HUES48 (cell line): ENCODE data around the gene TIAM1.
A peak's percentile ranks its signal among the peaks of the same experiment; 100 is the strongest.

Experiments used
- H3K27ac ChIP-seq: one replicate; pipeline ENCODE4 v1.7.0; 2013; ENCODE audit warnings: low read depth, low read length, inconsistent platforms
- H3K27me3 ChIP-seq: 2 replicates; pipeline ENCODE4 v1.6.1; 2013; ENCODE audit warnings: mild to moderate bottlenecking, low read length; ENCODE audit not compliant: control insufficient read depth, insufficient read depth
- H3K36me3 ChIP-seq: 2 replicates; pipeline ENCODE4 v1.6.1; 2013; ENCODE audit warnings: low read length; ENCODE audit not compliant: control insufficient read depth, insufficient read depth
- H3K4me1 ChIP-seq: 2 replicates; pipeline ENCODE4 v1.6.1; 2013; ENCODE audit warnings: mild to moderate bottlenecking, low read length; ENCODE audit not compliant: control insufficient read depth, insufficient read depth
- H3K4me3 ChIP-seq: 2 replicates; pipeline ENCODE4 v1.5.1; 2013; ENCODE audit warnings: mild to moderate bottlenecking, low read depth, low read length
- H3K9ac ChIP-seq: 2 replicates; pipeline ENCODE4 v1.6.1; 2013; ENCODE audit warnings: mild to moderate bottlenecking, low read depth, low read length, moderate library complexity
- H3K9me3 ChIP-seq: 2 replicates; pipeline ENCODE4 v1.6.1; 2013; ENCODE audit warnings: low read length; ENCODE audit not compliant: control insufficient read depth, insufficient read depth

The TIAM1 gene

DNA sequence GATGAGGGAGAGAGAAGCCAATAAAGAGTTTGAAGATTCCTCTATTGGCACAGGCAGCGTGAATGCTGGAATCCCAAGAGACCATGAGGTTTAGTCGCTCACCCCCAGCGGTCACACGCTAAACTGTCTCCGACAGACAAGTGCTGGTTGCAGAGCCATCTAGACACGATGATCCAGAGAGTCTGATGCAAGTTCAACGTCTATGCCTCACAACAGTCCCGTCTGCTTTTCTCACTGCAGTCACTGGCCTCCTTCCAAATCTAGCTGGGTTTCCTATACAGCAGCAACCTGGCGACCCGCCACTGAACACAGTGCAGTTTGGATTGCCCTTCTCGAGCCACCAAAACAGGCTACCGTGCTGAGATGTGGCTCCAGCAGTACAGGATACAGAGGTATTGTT is 207.2 kb downstream of the TIAM1 start:
- Histone ChIP-seq H3K27ac (no peak overlapping the region), H3K4me3 (no peak overlapping the region), H3K36me3 (peaks cover 23% of the 10 kb centered on the region), H3K27me3 (no peaks in the 10 kb centered on the region), H3K9ac (no peak overlapping the region), H3K9me3 (no peaks in the 10 kb centered on the region), H3K4me1 (no peaks in the 10 kb centered on the region)

DNA sequence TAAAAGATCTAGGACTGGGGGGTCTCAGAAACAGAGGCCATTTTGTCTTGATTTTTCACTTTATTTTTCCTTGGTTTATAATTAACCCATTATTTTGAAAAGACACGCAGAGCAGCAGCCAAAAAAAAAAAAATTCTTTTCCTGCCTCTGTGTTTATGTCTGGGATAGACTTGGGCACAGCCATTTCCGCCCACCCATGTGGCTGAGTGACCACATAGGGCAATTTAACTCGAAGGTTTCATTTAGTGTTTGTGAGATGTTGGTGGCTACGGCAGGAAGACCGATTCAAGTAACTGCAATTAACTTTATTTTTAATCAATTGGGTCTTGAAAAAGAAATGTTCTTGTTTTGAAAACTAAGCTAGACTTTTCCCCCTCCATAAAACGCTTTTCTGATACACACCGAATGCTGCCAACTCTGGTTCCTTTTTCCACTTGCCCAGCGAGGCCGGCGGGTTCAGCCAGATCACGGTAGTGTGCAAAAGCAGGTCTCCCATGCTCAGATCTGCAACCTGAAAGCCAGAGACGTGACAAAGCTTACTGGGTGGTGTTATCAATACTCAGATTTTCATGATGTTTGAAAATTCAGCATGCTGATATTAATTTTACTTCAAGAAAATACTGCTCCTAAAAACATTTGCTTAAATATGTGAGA is 208.4 kb downstream of the TIAM1 start:
- Histone ChIP-seq H3K4me1 (no peaks in the 10 kb centered on the region), H3K9me3 (no peaks in the 10 kb centered on the region), H3K27me3 (no peaks in the 10 kb centered on the region), H3K27ac (no peak overlapping the region), H3K4me3 (no peak overlapping the region), H3K36me3 (peaks cover 17% of the 10 kb centered on the region), H3K9ac (no peak overlapping the region)

DNA sequence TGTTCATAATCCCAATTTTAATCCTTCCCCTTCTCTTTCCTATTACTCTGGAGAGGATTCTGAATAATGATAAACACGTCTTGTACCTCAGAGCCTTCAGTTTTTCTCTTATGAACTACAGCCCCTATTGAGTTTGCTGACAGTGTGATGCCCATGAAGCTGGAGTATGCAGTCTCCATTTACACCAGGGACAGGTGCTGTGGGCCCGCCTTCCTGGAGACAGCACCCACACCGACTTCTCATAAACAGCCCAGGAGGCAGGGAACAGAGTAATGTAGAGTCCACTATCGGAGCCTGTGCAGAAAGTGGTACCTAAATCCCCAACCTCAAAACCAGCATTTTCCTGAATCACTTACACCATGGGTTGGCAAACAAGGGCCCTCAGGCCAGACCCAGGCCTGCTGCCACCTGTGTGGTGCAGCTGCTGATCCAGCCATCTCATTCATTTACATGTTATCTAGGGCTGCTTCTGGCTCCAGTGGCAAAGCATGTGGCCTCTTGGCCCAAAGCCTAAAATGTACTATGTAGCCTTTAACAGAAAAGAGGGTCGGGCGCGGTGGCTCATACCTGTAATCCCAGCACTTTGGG is 210.7 kb downstream of the TIAM1 start:
- no peak overlapping the region for H3K9ac ChIP-seq
- H3K4me1 ChIP-seq: peaks cover 9% of the 10 kb centered on the region
- H3K36me3 ChIP-seq: peaks cover 19% of the 10 kb centered on the region
- H3K27me3 ChIP-seq: no peaks in the 10 kb centered on the region
- no peaks in the 10 kb centered on the region for H3K9me3 ChIP-seq
- H3K27ac ChIP-seq: no peak overlapping the region
- no peak overlapping the region for H3K4me3 ChIP-seq

DNA sequence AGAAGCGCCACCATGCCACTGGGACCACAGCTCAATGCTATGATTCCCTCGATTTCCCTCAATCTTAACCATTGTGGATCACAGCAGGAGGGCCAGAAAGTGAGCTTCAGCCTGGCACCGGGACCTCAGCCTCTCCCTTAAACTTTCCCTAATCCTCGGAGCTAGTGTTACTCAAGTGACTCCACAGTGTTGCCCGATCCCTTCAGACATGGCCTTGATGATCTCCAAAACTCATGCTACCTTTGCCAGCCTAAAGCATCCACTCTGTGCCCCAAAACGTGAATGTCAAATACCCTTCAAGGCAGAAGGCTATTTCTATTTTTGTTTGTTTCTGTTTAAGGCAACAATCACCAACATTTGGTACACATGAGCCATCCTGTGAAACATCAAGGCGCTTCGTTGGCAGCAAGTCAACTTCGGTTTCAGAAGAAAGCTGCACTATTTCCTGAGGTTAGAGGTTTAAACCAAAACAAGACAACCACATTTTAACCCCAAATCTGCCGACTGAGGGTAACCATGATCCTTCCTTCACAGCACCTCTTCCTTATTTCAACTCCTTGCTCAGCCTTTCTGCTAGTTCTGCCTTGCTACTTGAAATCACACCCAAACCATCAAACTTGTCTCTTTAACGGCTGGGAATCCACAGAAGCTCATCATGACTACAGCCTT is 211.4 kb downstream of the TIAM1 start:
- Histone ChIP-seq H3K9me3 (no peaks in the 10 kb centered on the region), H3K9ac (no peak overlapping the region), H3K4me1 (peaks cover 15% of the 10 kb centered on the region), H3K36me3 (peaks cover 19% of the 10 kb centered on the region), H3K27me3 (no peaks in the 10 kb centered on the region), H3K27ac (no peak overlapping the region), H3K4me3 (no peak overlapping the region)

DNA sequence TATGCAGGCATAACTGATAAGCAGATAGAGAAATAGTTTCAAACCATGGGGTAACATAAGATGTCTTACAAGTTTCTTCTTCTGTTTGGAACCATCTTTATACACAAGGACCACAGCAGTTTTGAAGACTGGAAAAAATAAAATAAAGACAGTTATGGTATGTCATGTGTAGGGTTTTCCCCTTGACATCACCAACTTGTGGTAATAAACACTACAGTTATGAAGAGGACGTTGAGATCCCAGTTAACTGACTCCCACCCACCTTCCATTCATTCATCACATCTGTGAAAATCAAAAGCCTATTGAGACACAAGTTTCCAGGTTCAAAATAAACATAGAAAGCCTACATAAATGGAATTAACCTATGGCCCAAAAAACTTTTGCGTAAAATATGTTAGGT is 213.2 kb downstream of the TIAM1 start:
- Histone ChIP-seq H3K36me3 (peaks cover 24% of the 10 kb centered on the region), H3K4me1 (peaks cover 17% of the 10 kb centered on the region), H3K9ac (no peak overlapping the region)

DNA sequence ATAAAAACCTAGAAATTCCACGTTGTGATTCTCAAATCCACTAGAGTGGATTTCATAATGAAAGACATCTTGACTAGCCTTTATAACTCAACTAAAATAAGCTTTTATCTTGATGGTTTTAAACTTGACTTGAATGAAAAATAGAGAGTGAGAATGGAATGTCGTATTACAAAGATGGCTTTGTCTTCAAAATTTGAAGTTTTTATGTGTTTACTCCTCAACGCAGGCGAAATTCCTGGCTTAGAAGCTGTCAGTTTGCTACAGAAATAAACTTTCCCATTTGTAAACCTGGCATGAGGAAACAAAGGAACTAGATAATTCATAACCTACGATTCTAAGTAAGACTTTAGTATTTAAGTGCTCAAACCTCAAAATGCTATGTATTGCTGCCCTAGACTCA is 215.8 kb downstream of the TIAM1 start:
- Histone ChIP-seq H3K9me3 (no peaks in the 10 kb centered on the region), H3K4me1 (peaks cover 25% of the 10 kb centered on the region), H3K36me3 (peaks cover 18% of the 10 kb centered on the region; the same call in 1 of the 2 replicates), H3K4me3 (no peak overlapping the region; the same call in 1 of the 2 replicates), H3K9ac (no peak overlapping the region), H3K27ac (peak overlapping the region; percentile 44), H3K27me3 (no peaks in the 10 kb centered on the region)

More for the DNA sequence above, 213.2 kb downstream of the TIAM1 start:
- Histone ChIP-seq H3K27ac (no peak overlapping the region), H3K27me3 (no peaks in the 10 kb centered on the region), H3K9me3 (no peaks in the 10 kb centered on the region), H3K4me3 (no peak overlapping the region)

DNA sequence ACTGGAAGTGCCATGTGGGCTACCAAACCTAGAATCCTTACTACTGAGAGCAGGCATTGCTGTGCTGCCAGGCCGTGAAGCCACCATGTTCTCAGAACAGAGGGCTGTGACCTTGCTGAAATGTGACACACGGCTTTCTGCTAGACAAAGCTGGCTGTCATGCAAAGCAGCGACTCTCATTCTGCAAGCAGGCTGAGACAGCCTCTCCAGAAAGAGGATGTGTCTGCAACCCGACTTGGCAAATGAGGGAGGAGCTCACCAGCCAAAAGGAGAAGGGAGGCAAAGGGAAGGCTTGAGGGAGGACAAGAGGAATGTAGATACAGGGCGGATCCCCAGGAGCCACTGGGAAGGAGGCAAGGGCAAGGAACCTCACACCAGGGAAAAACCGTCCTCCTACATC is 220.1 kb downstream of the TIAM1 start:
- H3K4me1 ChIP-seq: peaks cover 30% of the 10 kb centered on the region
- H3K36me3 ChIP-seq: peaks cover 10% of the 10 kb centered on the region; the same call in 1 of the 2 replicates
- H3K27ac ChIP-seq: no peak overlapping the region
- no peak overlapping the region for H3K4me3 ChIP-seq
- no peaks in the 10 kb centered on the region for H3K27me3 ChIP-seq
- H3K9ac ChIP-seq: no peak overlapping the region
- H3K9me3 ChIP-seq: no peaks in the 10 kb centered on the region

- peaks cover 2% of the 10 kb centered on the region; the same call in 1 of the 2 replicates for H3K36me3 ChIP-seq
- H3K4me1 ChIP-seq: peaks cover 20% of the 10 kb centered on the region
- H3K27ac ChIP-seq: no peak overlapping the region
- H3K27me3 ChIP-seq: no peaks in the 10 kb centered on the region
- no peak overlapping the region for H3K4me3 ChIP-seq
- H3K9me3 ChIP-seq: no peaks in the 10 kb centered on the region
- no peak overlapping the region for H3K9ac ChIP-seq
Measured at GRCh38 chr21:31119199-31119598, 224.9 kb downstream of the TIAM1 start.

DNA sequence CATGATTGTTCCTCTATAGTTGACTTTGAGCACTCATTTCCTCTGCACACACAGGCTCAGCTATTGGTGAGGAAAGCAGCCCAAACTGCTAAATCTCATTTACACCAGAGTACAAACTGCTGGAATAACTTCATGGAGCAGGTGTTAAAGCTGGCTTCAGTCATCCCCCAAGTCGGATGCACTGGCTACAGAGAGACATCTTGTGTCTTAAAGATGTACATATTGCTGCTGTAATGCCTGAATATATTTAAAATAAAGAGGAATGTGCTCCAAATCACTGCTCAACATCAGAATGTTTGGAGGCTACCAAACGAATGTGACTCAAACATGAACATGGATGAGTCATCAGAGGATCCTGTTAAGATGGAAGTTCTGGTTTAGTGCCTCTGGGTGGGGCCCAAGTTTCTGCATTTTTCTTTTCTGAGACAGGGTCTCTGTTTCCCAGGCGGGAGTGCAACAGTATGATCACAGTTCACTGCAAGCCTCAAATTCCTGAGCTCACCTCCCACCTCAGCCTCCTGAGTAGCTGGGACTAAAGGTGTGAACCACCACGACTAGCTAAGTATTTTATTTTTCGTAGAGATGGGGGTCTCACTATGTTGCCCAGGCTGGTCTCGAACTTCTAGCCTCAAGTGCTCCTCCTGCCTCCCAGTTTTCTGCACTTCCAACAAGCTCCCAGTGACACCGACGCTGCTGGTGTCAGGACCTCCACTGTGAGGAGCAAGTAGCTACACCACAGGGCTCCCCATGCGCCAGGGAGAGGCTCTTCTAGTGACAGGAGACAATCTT is 226.7 kb downstream of the TIAM1 start:
- H3K4me3 ChIP-seq: no peak overlapping the region
- H3K9ac ChIP-seq: no peak overlapping the region
- peak overlapping the region; percentile 22 for H3K27ac ChIP-seq
- no peaks in the 10 kb centered on the region for H3K27me3 ChIP-seq
- peaks cover 5% of the 10 kb centered on the region; the same call in 1 of the 2 replicates for H3K4me1 ChIP-seq
- peaks cover 2% of the 10 kb centered on the region; the same call in 1 of the 2 replicates for H3K36me3 ChIP-seq
- H3K9me3 ChIP-seq: no peaks in the 10 kb centered on the region

- Histone ChIP-seq H3K36me3 (0 out of 2 replicates have a peak, but pooled peaks cover under 1% of the 10 kb centered on the region), H3K9me3 (no peaks in the 10 kb centered on the region), H3K9ac (no peak overlapping the region), H3K4me1 (peaks cover 5% of the 10 kb centered on the region; the same call in 1 of the 2 replicates), H3K4me3 (no peak overlapping the region), H3K27me3 (no peaks in the 10 kb centered on the region), H3K27ac (no peak overlapping the region)
Measured at GRCh38 chr21:31115249-31115648, 228.8 kb downstream of the TIAM1 start.
